Measurements from ENCODE around the gene TRDN.

DNA sequence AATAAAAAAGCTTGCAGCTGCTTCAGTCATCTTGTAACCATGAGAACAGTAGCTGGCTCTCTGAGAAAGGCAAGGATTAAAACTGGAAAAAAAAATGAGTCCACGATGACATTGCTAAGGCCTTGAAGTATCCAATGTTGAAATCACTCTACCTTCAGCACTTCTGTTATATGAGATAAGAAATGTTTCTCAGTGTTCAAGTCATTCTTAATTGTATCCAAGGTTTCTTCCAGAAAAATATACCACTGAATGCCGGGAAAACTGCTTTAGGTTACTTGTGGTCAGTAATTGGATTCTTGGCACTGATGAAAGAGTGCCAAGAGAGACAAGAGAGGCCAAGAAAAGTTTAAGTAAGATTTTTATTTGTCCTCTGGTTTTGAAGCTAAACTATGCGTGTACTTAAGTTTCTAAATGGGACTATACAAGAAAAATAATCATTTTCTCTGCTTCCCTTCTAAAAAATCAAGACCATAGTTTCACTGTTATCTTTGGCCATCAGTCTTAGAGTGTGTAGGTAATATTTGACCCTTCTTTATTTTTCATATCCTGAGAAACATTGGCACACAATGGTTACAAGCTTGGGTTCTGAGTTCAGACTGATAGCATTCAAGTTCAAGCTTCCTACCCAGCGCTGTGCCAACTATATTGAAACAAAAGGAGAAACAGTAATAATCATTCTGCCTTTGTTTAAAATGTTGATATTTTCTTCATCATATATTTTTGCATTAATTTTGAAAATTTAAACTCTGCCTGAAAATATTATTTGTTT lies 84.6 kb downstream of the TRDN start:
- TF ChIP-seq, protein P1, sequence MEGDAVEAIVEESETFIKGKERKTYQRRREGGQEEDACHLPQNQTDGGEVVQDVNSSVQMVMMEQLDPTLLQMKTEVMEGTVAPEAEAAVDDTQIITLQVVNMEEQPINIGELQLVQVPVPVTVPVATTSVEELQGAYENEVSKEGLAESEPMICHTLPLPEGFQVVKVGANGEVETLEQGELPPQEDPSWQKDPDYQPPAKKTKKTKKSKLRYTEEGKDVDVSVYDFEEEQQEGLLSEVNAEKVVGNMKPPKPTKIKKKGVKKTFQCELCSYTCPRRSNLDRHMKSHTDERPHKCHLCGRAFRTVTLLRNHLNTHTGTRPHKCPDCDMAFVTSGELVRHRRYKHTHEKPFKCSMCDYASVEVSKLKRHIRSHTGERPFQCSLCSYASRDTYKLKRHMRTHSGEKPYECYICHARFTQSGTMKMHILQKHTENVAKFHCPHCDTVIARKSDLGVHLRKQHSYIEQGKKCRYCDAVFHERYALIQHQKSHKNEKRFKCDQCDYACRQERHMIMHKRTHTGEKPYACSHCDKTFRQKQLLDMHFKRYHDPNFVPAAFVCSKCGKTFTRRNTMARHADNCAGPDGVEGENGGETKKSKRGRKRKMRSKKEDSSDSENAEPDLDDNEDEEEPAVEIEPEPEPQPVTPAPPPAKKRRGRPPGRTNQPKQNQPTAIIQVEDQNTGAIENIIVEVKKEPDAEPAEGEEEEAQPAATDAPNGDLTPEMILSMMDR (IDR thresholded peaks at IDR 0.05): no peak
- TF ChIP-seq EZH2 (IDR thresholded peaks at IDR 0.05): no peak
